ENCODE results near the gene TIMP2.

Gene TIMP2

GRCh38 chr17:78824240-78824639 lies 100.9 kb downstream of the TIMP2 start:
- H3K4me2 ChIP-seq, result no peak overlapping the region
- peaks cover 13% of the 10 kb centered on the region for H3K4me1 ChIP-seq (ENCODE audit: low read depth, poor library complexity, severe bottlenecking)
- no peak overlapping the region for H2AFZ ChIP-seq (ENCODE audit: low read depth)
- H3K36me3 ChIP-seq (ENCODE audit: insufficient read depth), result peaks cover 17% of the 10 kb centered on the region; the same call in 1 of the 2 replicates
- H3K4me3 ChIP-seq (IDR thresholded peaks at IDR 0.05; ENCODE audit: insufficient read depth, low read depth, low read length), result no peak overlapping the region
- TF ChIP-seq CTCF (conservative IDR thresholded peaks at IDR 0.05; ENCODE audit: low read depth, low read length), result no peak
- H3K27ac ChIP-seq, result no peak overlapping the region
- no peak overlapping the region for H3K9ac ChIP-seq
- H3K27me3 ChIP-seq (ENCODE audit: insufficient read depth, low read depth), result no peaks in the 10 kb centered on the region
- peaks cover 5% of the 10 kb centered on the region; the same call in 1 of the 2 replicates for H4K20me1 ChIP-seq (ENCODE audit: insufficient read depth)
- H3K79me2 ChIP-seq (ENCODE audit: insufficient read depth, low read depth), result peaks cover 25% of the 10 kb centered on the region; the same call in 1 of the 2 replicates

DNA sequence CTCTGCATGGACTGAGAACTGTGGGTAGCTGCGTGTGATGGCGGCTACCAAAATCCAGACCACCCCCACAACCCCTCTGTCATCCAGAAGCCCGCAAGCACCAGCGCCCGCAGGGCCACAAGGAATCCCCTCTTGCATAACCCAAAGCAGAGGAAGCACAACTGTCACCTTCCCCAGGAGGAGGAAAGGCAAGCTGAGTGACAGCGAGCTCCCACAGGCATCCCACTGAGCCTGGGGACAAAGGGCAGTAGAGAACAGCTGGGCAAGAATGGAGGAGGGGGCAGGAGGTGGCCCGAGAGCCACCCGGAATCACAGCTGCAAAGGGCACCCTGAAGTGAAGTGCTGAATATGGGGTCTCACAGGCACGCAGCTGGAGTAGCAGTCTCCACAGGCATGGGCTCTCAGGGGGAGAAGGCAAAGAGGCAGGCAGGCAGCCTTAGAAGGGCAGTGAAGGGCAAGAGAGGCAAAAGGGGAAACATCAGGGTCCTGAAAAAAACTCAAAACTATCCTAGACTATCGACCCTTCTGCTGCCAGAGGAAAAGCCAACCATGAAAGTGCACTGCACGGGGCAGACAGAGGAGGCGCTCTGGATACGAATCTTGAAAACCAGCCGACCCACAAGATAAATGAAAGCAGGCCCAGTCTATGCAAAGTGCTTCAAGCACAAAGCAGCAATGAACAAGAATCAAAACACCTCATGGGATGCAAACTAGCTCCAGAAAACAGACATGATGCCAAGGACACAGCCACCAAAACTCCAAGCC lies 101.7 kb downstream of the TIMP2 start:
- H3K27me3 ChIP-seq (ENCODE audit: insufficient read depth, low read depth), result no peaks in the 10 kb centered on the region
- H3K4me3 ChIP-seq (IDR thresholded peaks at IDR 0.05; ENCODE audit: insufficient read depth, low read depth, low read length), result no peak overlapping the region
- TF ChIP-seq CTCF (conservative IDR thresholded peaks at IDR 0.05; ENCODE audit: low read depth, low read length), result no peak; the same call in 1 of the 2 replicates
- H3K27ac ChIP-seq, result no peak overlapping the region
- H3K36me3 ChIP-seq (ENCODE audit: insufficient read depth), result peaks cover 17% of the 10 kb centered on the region; the same call in 1 of the 2 replicates
- no peak overlapping the region for H2AFZ ChIP-seq (ENCODE audit: low read depth)
- no peak overlapping the region for H3K9ac ChIP-seq
- peaks cover 5% of the 10 kb centered on the region; the same call in 1 of the 2 replicates for H4K20me1 ChIP-seq (ENCODE audit: insufficient read depth)
- H3K4me2 ChIP-seq, result no peak overlapping the region
- peaks cover 21% of the 10 kb centered on the region for H3K4me1 ChIP-seq (ENCODE audit: low read depth, poor library complexity, severe bottlenecking)
- peaks cover 24% of the 10 kb centered on the region; the same call in 1 of the 2 replicates for H3K79me2 ChIP-seq (ENCODE audit: insufficient read depth, low read depth)

GRCh38 chr17:78822552-78822951 lies 102.6 kb downstream of the TIMP2 start:
- peaks cover 17% of the 10 kb centered on the region; the same call in 1 of the 2 replicates for H3K36me3 ChIP-seq (ENCODE audit: insufficient read depth)
- H4K20me1 ChIP-seq (ENCODE audit: insufficient read depth), result peaks cover 5% of the 10 kb centered on the region; the same call in 1 of the 2 replicates
- peaks cover 30% of the 10 kb centered on the region for H3K4me1 ChIP-seq (ENCODE audit: low read depth, poor library complexity, severe bottlenecking)
- no peak overlapping the region for H3K4me3 ChIP-seq (IDR thresholded peaks at IDR 0.05; ENCODE audit: insufficient read depth, low read depth, low read length)
- H3K4me2 ChIP-seq, result no peak overlapping the region
- H3K27me3 ChIP-seq (ENCODE audit: insufficient read depth, low read depth), result no peaks in the 10 kb centered on the region
- H3K9ac ChIP-seq, result no peak overlapping the region
- peaks cover 24% of the 10 kb centered on the region; the same call in 1 of the 2 replicates for H3K79me2 ChIP-seq (ENCODE audit: insufficient read depth, low read depth)
- no peak overlapping the region for H3K27ac ChIP-seq
- no peak for TF ChIP-seq CTCF (conservative IDR thresholded peaks at IDR 0.05; ENCODE audit: low read depth, low read length)
- no peak overlapping the region for H2AFZ ChIP-seq (ENCODE audit: low read depth)

DNA sequence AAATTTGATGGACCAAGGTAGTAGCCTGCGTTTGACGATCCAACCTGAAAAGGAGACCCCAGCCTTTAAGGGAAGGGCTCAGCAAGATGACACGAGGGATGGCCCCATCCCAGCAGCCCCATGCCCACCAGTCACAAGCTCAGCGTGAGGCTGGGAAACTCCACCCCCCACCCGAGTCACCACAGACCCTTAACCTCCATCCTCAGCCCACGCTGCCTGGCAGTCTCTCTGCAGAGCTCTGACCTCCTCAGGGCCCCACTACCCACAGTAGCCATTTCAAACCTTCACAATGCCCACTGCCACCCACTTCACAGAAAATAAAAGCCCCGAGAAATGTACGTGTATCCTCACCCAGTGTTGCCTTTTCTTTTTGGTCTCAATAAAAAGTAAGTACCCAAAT lies 103.2 kb downstream of the TIMP2 start:
- Histone ChIP-seq H3K4me2 (no peak overlapping the region), H3K4me3 (IDR thresholded peaks at IDR 0.05; ENCODE audit: insufficient read depth, low read depth, low read length) (no peak overlapping the region), H3K79me2 (ENCODE audit: insufficient read depth, low read depth) (peaks cover 24% of the 10 kb centered on the region; the same call in 1 of the 2 replicates), H3K36me3 (ENCODE audit: insufficient read depth) (peaks cover 17% of the 10 kb centered on the region; the same call in 1 of the 2 replicates), H2AFZ (ENCODE audit: low read depth) (no peak overlapping the region), H3K27me3 (ENCODE audit: insufficient read depth, low read depth) (no peaks in the 10 kb centered on the region), H3K27ac (no peak overlapping the region), H3K4me1 (ENCODE audit: low read depth, poor library complexity, severe bottlenecking) (peaks cover 36% of the 10 kb centered on the region), H4K20me1 (ENCODE audit: insufficient read depth) (peaks cover 5% of the 10 kb centered on the region; the same call in 1 of the 2 replicates), H3K9ac (no peak overlapping the region)
- no peak for TF ChIP-seq CTCF (conservative IDR thresholded peaks at IDR 0.05; ENCODE audit: low read depth, low read length)

Data from KMS-11 (cell line).